Endothelial cell (in vitro differentiated cells): ENCODE data around the gene YWHAB. TPM values are rescaled to one million over a fixed set of nuclear protein-coding genes. Genes with fewer than 3 reads are reported as not detected.

Experiments
- DNase-seq: peaks from one replicate; pipeline ENCODE4 v3.0.0; 2021; ENCODE audit warnings: low spot score
- H3K27ac Mint-ChIP-seq: one replicate; pipeline ENCODE4 v1.8.0; 2021; ENCODE audit warnings: mixed read lengths, inconsistent platforms; ENCODE audit not compliant: unreplicated experiment
- H3K27me3 Mint-ChIP-seq: one replicate; pipeline ENCODE4 v1.8.0; 2021; ENCODE audit warnings: mild to moderate bottlenecking, moderate library complexity, mixed read lengths, inconsistent platforms; ENCODE audit not compliant: unreplicated experiment
- H3K36me3 Mint-ChIP-seq: one replicate; pipeline ENCODE4 v1.8.0; 2021; ENCODE audit warnings: mild to moderate bottlenecking, low read depth, mixed read lengths, inconsistent platforms; ENCODE audit not compliant: unreplicated experiment
- H3K4me1 Mint-ChIP-seq: one replicate; pipeline ENCODE4 v1.8.0; 2021; ENCODE audit warnings: mild to moderate bottlenecking, mixed read lengths, inconsistent platforms; ENCODE audit not compliant: unreplicated experiment
- H3K4me3 Mint-ChIP-seq: one replicate; pipeline ENCODE4 v1.8.0; 2021; ENCODE audit warnings: mild to moderate bottlenecking, mixed read lengths, inconsistent platforms; ENCODE audit not compliant: unreplicated experiment
- H3K9me3 Mint-ChIP-seq: one replicate; pipeline ENCODE4 v1.8.0; 2021; ENCODE audit warnings: mixed read lengths, inconsistent platforms; ENCODE audit not compliant: unreplicated experiment
- total RNA-seq: library from RNA; stranded (reverse); fragmentation: NEBNext Ultra II Directional; extraction: Animal tissue kit (Norgen Biotek cat#: 25700); gene quantifications from one replicate; pipeline ENCODE4 v1.2.1, GENCODE V29; 2021; ENCODE audit not compliant: unreplicated experiment
- TF ChIP-seq, protein P1 (sequence below): fragments of 200-600 bp; sonication (generic); IDR thresholded peaks from one replicate; pipeline ENCODE4 v1.5.0; 2021; ENCODE audit warnings: antibody characterized with exemption; ENCODE audit not compliant: unreplicated experiment

The YWHAB gene
- total RNA-seq, 1 donor from 2014 or later: 183 TPM

DNA sequence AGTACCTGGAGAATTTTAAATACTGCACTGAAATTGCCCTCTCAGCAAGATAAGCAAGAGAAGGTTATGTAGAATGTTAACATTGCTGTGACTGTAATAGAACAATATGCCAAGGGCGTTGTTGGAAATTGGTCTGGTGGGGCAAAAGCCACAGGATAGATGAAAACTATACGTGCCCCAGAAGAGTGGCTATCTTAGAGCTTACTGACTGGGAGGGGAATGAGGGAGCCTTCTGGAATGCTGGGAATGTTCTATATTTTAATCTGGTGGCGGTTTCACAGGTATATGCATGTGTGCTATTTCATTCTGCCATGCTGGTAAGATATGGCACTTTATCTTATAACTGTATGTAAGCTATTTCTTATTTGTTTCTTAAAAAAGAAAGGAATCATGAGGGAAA is 35.2 kb upstream of the YWHAB start:
- Mint-ChIP-seq H3K4me3 (no peak overlapping the region), H3K36me3 (no peaks in the 10 kb centered on the region), H3K27me3 (no peaks in the 10 kb centered on the region), H3K4me1 (no peaks in the 10 kb centered on the region), H3K9me3 (no peaks in the 10 kb centered on the region), H3K27ac (no peak overlapping the region)
- TF ChIP-seq, protein P1, sequence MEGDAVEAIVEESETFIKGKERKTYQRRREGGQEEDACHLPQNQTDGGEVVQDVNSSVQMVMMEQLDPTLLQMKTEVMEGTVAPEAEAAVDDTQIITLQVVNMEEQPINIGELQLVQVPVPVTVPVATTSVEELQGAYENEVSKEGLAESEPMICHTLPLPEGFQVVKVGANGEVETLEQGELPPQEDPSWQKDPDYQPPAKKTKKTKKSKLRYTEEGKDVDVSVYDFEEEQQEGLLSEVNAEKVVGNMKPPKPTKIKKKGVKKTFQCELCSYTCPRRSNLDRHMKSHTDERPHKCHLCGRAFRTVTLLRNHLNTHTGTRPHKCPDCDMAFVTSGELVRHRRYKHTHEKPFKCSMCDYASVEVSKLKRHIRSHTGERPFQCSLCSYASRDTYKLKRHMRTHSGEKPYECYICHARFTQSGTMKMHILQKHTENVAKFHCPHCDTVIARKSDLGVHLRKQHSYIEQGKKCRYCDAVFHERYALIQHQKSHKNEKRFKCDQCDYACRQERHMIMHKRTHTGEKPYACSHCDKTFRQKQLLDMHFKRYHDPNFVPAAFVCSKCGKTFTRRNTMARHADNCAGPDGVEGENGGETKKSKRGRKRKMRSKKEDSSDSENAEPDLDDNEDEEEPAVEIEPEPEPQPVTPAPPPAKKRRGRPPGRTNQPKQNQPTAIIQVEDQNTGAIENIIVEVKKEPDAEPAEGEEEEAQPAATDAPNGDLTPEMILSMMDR: no peak
- no peak for DNase-seq

DNA sequence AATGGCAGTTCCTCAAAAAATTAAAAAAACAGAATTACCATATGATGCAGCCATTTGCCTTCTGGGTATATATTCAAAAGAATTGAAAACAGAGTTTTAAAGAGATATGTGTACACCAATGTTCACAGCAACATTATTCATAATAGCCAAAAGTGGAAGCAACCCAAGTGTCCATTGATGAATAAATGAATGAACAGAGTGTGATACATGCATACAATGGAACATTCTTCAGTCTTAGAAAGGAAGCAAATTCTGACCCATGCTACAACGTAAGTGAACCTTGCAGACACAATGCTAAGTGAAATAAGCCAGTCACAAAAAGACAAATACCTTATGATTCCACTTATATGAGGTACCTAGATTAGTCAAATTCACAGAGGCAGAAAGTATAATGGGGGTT is 34.7 kb upstream of the YWHAB start:
- no peaks in the 10 kb centered on the region for H3K36me3 Mint-ChIP-seq
- no peak overlapping the region for H3K4me3 Mint-ChIP-seq
- H3K9me3 Mint-ChIP-seq: no peaks in the 10 kb centered on the region
- TF ChIP-seq, protein P1: no peak
- H3K4me1 Mint-ChIP-seq: no peaks in the 10 kb centered on the region
- no peaks in the 10 kb centered on the region for H3K27me3 Mint-ChIP-seq
- no peak for DNase-seq
- H3K27ac Mint-ChIP-seq: no peak overlapping the region

DNA sequence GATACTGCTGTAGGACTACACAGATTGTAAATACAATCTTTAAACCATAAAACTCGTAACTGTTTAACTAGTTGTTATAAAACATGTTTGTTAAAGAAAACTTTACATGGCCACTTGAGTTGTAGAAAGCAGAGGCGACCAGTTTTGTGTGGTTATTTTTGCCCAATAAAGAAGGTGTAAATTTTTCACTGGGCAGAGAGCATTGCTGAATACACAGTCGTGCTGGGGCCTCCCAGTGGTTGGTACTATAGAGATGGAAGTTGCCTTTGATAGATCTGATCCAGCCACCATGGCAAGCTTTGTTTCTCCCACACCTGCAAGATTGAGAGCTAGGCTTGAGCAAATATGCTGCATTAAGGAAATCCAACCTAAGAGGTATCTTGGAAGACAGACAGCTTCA is 34.0 kb upstream of the YWHAB start:
- no peaks in the 10 kb centered on the region for H3K9me3 Mint-ChIP-seq
- no peaks in the 10 kb centered on the region for H3K27me3 Mint-ChIP-seq
- no peaks in the 10 kb centered on the region for H3K36me3 Mint-ChIP-seq
- TF ChIP-seq, protein P1: no peak
- H3K4me3 Mint-ChIP-seq: no peak overlapping the region
- H3K27ac Mint-ChIP-seq: no peak overlapping the region
- DNase-seq: no peak
- no peaks in the 10 kb centered on the region for H3K4me1 Mint-ChIP-seq

DNA sequence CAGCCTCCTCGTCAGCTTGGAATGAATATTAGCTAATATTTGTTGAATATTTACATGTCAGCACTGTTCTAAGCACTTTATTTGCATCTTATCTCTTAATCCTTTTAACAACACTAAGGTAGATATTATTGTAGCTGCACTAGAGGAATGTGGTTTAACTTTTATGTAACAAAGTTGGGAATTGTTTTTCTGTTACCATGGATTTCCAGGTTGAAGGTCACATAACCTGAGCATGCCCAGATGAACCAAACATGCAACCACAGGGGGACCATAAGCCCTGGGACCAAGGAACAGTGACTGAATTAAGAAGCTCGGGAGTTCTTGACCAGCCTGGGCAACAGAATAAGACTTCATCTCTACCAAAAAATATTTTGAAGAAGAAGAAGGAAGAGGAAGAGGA is 29.1 kb upstream of the YWHAB start:
- Mint-ChIP-seq H3K36me3 (no peaks in the 10 kb centered on the region), H3K4me1 (no peaks in the 10 kb centered on the region), H3K27me3 (no peaks in the 10 kb centered on the region), H3K9me3 (no peaks in the 10 kb centered on the region), H3K27ac (no peak overlapping the region), H3K4me3 (no peak overlapping the region)
- DNase-seq: no peak
- TF ChIP-seq, protein P1: no peak

DNA sequence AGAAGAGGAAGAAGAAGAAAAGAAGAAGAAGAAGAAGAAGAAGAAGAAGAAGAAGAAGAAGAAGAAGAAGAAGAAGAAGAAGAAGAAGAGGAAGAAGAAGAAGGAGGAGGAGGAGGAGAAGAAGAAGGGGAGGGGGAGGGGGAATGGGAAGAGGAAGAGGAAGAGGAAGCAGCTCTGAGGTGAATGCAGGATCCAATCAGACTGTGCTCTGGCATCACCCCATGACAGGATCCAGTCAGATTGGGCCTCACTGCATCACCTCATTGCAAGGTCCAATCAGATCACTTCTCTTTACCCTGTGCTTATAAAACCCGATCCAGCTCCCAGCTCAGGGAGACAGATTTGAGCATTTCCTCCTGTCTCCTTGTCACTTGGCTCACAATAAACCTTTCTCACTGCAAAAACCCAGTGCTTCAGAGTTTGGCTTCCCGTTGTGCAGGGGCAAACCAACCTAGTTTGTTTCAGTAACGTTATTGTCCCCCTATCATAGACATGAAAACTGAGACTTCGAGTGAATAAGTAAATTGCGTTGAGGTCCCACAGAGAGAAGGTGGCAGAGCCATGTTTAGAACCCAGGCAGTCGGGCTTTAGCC is 28.6 kb upstream of the YWHAB start:
- TF ChIP-seq, protein P1: no peak
- Mint-ChIP-seq H3K27ac (no peak overlapping the region), H3K4me1 (no peaks in the 10 kb centered on the region), H3K27me3 (no peaks in the 10 kb centered on the region), H3K4me3 (no peak overlapping the region), H3K9me3 (no peaks in the 10 kb centered on the region), H3K36me3 (no peaks in the 10 kb centered on the region)
- no peak for DNase-seq
